Loucy (cell line): ENCODE data around the gene ACAA1.

Experiments used
- H2AFZ ChIP-seq: fragments of 200-600 bp; sonication (generic); 2 replicates; pipeline ENCODE4 v1.6.0; 2016; ENCODE audit warnings: antibody characterized with exemption, mild to moderate bottlenecking, low read length, moderate library complexity
- H3F3A ChIP-seq: fragments of 200-600 bp; 2 replicates; pipeline ENCODE4 v1.6.0; 2016; ENCODE audit warnings: antibody characterized with exemption, low read depth, mild to moderate bottlenecking
- H3K27me3 ChIP-seq: fragments of 200-600 bp; sonication (generic); 2 replicates; pipeline ENCODE4 v1.6.1; 2014; ENCODE audit warnings: low read length, mild to moderate bottlenecking; ENCODE audit not compliant: insufficient read depth, poor library complexity, severe bottlenecking
- H3K36me3 ChIP-seq: fragments of 200-600 bp; sonication (generic); 2 replicates; pipeline ENCODE4 v1.6.1; 2016; ENCODE audit warnings: low read length; ENCODE audit not compliant: insufficient read depth
- H3K4me1 ChIP-seq: fragments of 200-600 bp; sonication (generic); 2 replicates; pipeline ENCODE4 v1.5.1; 2014; ENCODE audit warnings: low read length, mild to moderate bottlenecking; ENCODE audit not compliant: insufficient read depth, poor library complexity, severe bottlenecking
- H3K4me2 ChIP-seq: fragments of 200-600 bp; sonication (generic); 2 replicates; pipeline ENCODE4 v1.6.0; 2014; ENCODE audit warnings: antibody characterized with exemption, low read length, low read depth, mild to moderate bottlenecking; ENCODE audit not compliant: poor library complexity, severe bottlenecking
- H3K4me3 ChIP-seq: fragments of 200-600 bp; sonication (generic); 2 replicates; pipeline ENCODE4 v1.5.1; 2014; ENCODE audit warnings: low read length, mild to moderate bottlenecking, mixed read lengths; ENCODE audit not compliant: poor library complexity, severe bottlenecking
- H3K79me2 ChIP-seq: fragments of 200-600 bp; sonication (generic); 2 replicates; pipeline ENCODE4 v1.6.1; 2014; ENCODE audit warnings: low read length; ENCODE audit not compliant: insufficient read depth
- H3K9ac ChIP-seq: fragments of 200-600 bp; sonication (generic); 2 replicates; pipeline ENCODE4 v1.6.0; 2014; ENCODE audit warnings: mild to moderate bottlenecking, low read depth, low read length, moderate library complexity; ENCODE audit not compliant: poor library complexity, severe bottlenecking
- H3K9me2 ChIP-seq: fragments of 200-600 bp; sonication (generic); replicated peaks from 2 replicates; pipeline ENCODE4 v1.6.1; 2016; ENCODE audit warnings: low read depth, low read length, mixed read lengths
- H3K9me3 ChIP-seq: fragments of 200-600 bp; sonication (generic); 2 replicates; pipeline ENCODE4 v1.6.1; 2014; ENCODE audit warnings: mild to moderate bottlenecking, antibody characterized with exemption, low read length, low read depth; ENCODE audit not compliant: insufficient read depth
- H4K20me1 ChIP-seq: fragments of 200-600 bp; sonication (generic); 2 replicates; pipeline ENCODE4 v1.6.0; 2014; ENCODE audit warnings: antibody characterized with exemption, low read length, mild to moderate bottlenecking; ENCODE audit not compliant: insufficient read depth, poor library complexity, severe bottlenecking
- CTCF ChIP-seq: fragments of 200-600 bp; sonication (generic); conservative IDR thresholded peaks from 2 replicates; pipeline ENCODE4 v1.5.1; 2014; ENCODE audit warnings: mild to moderate bottlenecking, antibody characterized with exemption, low read length
- EZH2phosphoT487 ChIP-seq: fragments of 200-600 bp; IDR thresholded peaks from 2 replicates; pipeline ENCODE4 v1.6.1; 2018; ENCODE audit warnings: antibody characterized with exemption, mild to moderate bottlenecking, moderate library complexity, borderline replicate concordance

Gene ACAA1

GRCh38 chr3:38117163-38117716, 19.7 kb downstream of the ACAA1 start:
- H3K79me2 ChIP-seq: no peaks in the 10 kb centered on the region
- H3K4me2 ChIP-seq: no peak overlapping the region
- no peaks in the 10 kb centered on the region for H3K9me3 ChIP-seq
- H3K27me3 ChIP-seq: no peaks in the 10 kb centered on the region
- peaks cover 14% of the 10 kb centered on the region; the same call in 1 of the 2 replicates for H3K36me3 ChIP-seq
- no peak overlapping the region for H3K9ac ChIP-seq
- TF ChIP-seq EZH2phosphoT487: no peak
- H3K4me3 ChIP-seq: no peak overlapping the region
- H3K4me1 ChIP-seq: no peaks in the 10 kb centered on the region
- H3F3A ChIP-seq: no peaks in the 10 kb centered on the region
- H3K9me2 ChIP-seq: no peaks in the 10 kb centered on the region
- no peak overlapping the region for H2AFZ ChIP-seq
- H4K20me1 ChIP-seq: no peaks in the 10 kb centered on the region

DNA sequence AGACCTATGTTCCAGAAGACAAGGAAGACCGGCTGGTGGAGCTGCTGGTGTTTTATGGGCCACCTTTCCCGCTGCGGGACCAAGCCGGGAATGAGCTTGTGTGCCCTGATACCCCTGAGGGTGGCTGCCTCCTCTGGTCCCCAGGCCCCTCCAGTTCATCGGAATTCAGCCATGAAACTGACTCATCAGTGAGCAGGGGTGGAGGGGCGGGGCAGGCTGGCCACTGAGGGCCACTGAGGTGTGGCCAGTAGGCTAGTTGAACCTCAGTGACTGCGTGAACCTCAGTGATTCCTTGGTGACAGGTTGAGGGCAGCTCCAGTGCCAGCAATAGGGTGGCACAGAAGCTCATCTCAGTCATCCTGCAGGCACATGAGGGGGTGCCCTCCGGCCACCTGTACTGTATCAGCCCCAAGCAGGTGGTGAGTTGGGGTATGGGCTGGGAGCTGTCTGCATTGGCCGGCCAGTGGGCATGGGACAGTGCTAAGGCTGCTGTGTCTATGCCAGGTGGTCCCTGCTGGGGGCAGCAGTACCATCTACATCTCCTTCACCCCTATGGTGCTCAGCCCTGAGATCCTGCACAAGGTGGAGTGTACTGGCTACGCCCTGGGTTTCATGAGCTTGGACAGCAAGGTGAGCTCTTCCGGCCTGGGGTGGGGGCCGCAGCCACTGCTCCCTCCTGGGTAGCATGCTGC, 20.3 kb downstream of the ACAA1 start:
- Histone ChIP-seq H3K79me2 (no peaks in the 10 kb centered on the region), H4K20me1 (no peaks in the 10 kb centered on the region), H2AFZ (no peak overlapping the region), H3K4me2 (no peak overlapping the region), H3K9ac (no peak overlapping the region), H3K9me3 (no peaks in the 10 kb centered on the region), H3K36me3 (peaks cover 8% of the 10 kb centered on the region; the same call in 1 of the 2 replicates), H3F3A (no peaks in the 10 kb centered on the region), H3K4me3 (no peak overlapping the region), H3K27me3 (no peaks in the 10 kb centered on the region), H3K4me1 (no peaks in the 10 kb centered on the region), H3K9me2 (no peaks in the 10 kb centered on the region)
- TF ChIP-seq CTCF (peak; percentile 30), EZH2phosphoT487 (no peak)

- Histone ChIP-seq H3K27me3 (no peaks in the 10 kb centered on the region), H3K4me2 (no peak overlapping the region), H3K79me2 (no peaks in the 10 kb centered on the region), H3K9ac (no peak overlapping the region), H3K4me1 (no peaks in the 10 kb centered on the region), H3K9me2 (no peaks in the 10 kb centered on the region), H3K4me3 (no peak overlapping the region), H2AFZ (no peak overlapping the region), H3K9me3 (no peaks in the 10 kb centered on the region), H3F3A (no peaks in the 10 kb centered on the region), H4K20me1 (no peaks in the 10 kb centered on the region), H3K36me3 (peaks cover under 1% of the 10 kb centered on the region; the same call in 1 of the 2 replicates)
- TF ChIP-seq CTCF (no peak), EZH2phosphoT487 (no peak)
Measured at GRCh38 chr3:38115645-38116427, 21.1 kb downstream of the ACAA1 start.
